Omental fat pad (tissue), 4 donors: ENCODE data around the gene KLF9. TPM values are rescaled to one million over a fixed set of nuclear protein-coding genes. Genes with fewer than 3 reads are reported as not detected.
"Not testable (repeated sequence)": the region's sequence is repeated elsewhere in the genome, so short reads cannot be mapped to it uniquely, and the experiment has no call there.

ENCODE experiments used
- ATAC-seq: fragments of 150-250 bp; one replicate; pipeline ENCODE4 v1.9.1; 2016; ENCODE audit warnings: mild to moderate bottlenecking, moderate library complexity; ENCODE audit not compliant: low FRiP score
- DNase-seq: peaks from one replicate; pipeline ENCODE4 v3.0.0-alpha.2; 2019; ENCODE audit warnings: low spot score
- total RNA-seq, 4 donors: library from RNA; depleted of rRNA; stranded (reverse); fragments of >200 nt; gene quantifications; one replicate each; pipeline ENCODE4 v1.1.0, GENCODE V29; 2016
- TF ChIP-seq, protein P1 (sequence below), 3 donors: fragments of 450-650 bp; IDR thresholded peaks; one replicate each; pipeline ENCODE4 v1.5.1; 2016 to 2017; ENCODE audit warnings: antibody characterized with exemption in 3 of 3, mild to moderate bottlenecking in 3 of 3, moderate library complexity in 2 of 3

The KLF9 gene
- total RNA-seq, 4 donors from 2014 or later = 63.4 to 237 (median 164) TPM

DNA sequence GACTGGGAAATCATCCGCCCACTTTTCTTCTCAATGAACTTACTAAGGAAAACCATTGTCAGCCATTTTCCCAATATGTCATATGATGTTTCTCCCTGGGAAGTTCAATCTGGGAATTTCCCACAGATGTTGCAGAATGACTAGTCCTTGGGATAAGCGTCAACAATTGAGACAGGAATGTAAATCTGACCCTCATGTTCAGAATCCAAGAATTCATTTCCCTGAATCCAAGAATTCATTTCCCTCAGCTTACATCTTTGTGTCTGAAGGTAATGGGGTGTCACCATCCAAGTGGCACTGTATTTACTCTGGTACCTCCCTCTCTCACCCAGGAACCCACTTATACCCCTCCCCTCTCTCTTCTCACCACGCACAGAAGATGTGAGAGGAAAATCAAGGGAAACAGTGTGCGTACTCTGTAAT is 7.4 kb downstream of the KLF9 start:
- TF ChIP-seq, protein P1, sequence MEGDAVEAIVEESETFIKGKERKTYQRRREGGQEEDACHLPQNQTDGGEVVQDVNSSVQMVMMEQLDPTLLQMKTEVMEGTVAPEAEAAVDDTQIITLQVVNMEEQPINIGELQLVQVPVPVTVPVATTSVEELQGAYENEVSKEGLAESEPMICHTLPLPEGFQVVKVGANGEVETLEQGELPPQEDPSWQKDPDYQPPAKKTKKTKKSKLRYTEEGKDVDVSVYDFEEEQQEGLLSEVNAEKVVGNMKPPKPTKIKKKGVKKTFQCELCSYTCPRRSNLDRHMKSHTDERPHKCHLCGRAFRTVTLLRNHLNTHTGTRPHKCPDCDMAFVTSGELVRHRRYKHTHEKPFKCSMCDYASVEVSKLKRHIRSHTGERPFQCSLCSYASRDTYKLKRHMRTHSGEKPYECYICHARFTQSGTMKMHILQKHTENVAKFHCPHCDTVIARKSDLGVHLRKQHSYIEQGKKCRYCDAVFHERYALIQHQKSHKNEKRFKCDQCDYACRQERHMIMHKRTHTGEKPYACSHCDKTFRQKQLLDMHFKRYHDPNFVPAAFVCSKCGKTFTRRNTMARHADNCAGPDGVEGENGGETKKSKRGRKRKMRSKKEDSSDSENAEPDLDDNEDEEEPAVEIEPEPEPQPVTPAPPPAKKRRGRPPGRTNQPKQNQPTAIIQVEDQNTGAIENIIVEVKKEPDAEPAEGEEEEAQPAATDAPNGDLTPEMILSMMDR (IDR thresholded peaks at IDR 0.05) = no peak
- ATAC-seq (peak; percentile 9), DNase-seq (no peak)

DNA sequence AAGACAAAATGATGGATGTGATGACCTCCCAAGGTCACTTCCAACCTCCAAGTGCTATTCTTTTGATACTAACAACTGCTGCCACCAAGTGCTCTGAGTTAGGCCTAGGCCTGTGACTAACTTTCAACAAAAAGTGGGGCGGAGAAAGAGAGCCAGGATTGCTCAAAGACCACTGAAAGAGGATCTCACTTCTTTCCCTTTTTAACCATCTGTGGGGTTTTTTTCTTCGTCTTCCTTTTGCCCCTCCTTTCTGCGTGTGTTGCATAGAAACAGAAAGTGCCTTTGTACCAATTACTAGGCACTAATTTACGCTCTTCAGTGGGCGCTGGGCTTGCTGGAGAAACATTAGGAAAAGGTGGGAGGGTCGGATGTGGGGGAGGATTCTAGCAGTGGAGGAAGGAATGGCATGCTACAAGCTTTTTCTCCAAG is 8.0 kb downstream of the KLF9 start:
- TF ChIP-seq, protein P1 (IDR thresholded peaks at IDR 0.05) = no peak
- DNase-seq (no peak), ATAC-seq (peak; percentile 19)

DNA sequence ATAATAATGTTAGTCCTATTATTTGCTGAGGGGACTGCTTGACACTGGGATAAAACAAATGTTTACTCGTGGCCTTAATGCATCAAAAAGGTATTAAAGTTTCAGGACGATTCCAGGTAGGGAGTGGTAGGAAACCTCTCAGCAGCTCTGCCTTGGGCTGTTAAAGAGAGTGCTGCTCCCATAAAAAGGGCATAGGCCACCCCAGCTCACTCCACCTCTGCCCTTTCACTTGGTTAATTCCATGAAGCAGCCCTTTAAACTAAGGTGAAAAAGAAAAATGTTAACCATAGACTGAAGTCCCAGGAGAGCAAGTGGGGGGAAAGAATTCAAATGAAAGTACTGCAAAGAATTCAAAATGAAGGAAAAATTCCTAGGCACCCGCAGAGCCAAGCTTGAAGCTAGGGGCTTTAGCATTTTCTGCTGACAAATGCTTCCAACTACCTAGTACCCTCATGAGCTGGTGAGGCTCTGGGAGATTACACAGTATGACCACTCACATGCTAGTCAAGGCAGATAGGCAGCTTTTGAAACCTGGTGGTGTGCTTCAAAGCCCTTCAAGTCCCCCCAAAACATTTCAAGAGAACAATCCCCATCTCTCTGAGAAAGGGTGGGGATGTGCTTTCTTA is 8.5 kb downstream of the KLF9 start:
- DNase-seq (no peak), ATAC-seq (peak; percentile 7)

DNA sequence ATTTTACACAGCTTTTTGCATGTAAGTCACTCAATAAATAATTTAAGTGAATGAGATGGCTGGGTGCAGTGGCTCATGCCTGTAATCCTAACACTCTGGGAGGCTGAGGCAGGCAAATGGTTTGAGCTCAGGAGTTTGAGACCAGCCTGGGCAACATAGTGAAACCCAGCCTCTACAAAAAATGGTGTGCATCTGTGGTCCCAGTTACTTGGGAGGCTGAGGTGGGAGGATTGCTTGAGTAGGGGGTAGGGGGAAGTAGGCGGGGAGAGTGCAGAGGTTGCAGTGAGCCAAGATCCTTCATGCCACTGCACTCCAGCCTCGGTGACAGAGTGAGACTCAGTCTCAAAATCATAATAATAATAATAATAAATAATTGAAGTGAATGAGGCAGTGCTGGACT is 10.2 kb downstream of the KLF9 start:
- TF ChIP-seq, protein P1 (IDR thresholded peaks at IDR 0.05) = no peak
- no peak for ATAC-seq
- DNase-seq = no peak

More for the DNA sequence above, 8.5 kb downstream of the KLF9 start:
- TF ChIP-seq, protein P1 (IDR thresholded peaks at IDR 0.05) = no peak

DNA sequence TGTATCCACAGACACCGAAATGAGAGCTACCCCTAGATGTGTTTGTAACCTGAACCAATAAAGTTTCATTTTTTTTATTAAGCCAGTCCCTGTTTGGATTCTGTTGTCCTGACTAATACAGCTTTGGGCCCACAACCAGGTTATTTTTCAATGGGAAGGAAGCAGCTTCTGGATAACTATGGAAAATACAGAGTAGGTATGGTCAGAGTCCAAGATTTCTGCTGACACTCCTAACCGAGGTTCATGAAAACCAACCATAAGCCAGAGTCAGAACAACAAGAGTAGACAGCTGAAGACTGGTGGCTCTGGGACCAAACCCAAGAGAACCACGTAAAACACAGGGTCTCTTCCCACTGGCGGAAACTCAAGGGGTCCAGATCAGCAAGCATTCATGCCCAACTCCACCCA is 10.8 kb downstream of the KLF9 start:
- DNase-seq (no peak), ATAC-seq (no peak)
- TF ChIP-seq, protein P1 (IDR thresholded peaks at IDR 0.05) = no peak

DNA sequence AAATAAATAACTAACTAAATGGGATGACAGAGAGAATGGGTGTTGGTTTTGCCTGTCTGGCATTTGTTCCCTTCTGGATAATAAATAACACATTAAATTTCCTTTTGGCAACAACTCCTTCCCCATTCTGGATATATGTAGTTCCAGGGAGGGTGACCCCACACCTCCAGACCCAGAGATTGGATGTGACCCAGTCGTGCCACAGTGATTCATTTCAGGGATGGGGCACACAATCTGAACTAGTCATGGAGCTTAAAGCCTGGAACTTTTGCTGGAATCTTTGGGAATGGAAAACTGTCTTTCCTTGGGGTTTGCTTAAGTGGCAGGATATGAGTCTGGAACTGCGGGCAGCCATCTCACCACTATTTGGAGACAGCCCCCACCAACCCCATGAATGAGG is 11.3 kb downstream of the KLF9 start:
- TF ChIP-seq, protein P1 (IDR thresholded peaks at IDR 0.05) = no peak
- DNase-seq (no peak), ATAC-seq (no peak)

DNA sequence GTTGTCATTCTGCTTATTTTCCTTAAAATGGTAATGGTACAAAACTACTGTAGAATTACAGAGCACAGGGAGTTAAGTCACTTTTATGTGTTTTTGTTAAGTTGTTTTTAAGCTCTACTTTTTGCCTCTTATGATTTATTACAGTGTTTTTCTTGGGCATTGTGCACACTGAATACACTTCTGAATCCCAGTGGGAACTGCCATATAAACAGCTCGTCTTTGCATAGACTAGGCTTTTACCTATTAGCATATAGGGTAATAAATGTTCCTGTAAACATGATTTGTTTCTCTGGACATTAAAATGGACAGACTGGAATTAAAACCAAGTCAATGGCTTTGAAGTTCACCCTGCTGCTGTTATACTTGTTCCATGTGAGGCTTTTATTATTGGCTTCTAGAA is 12.2 kb downstream of the KLF9 start:
- no peak for DNase-seq
- ATAC-seq = no peak
- TF ChIP-seq, protein P1 (IDR thresholded peaks at IDR 0.05) = no peak

DNA sequence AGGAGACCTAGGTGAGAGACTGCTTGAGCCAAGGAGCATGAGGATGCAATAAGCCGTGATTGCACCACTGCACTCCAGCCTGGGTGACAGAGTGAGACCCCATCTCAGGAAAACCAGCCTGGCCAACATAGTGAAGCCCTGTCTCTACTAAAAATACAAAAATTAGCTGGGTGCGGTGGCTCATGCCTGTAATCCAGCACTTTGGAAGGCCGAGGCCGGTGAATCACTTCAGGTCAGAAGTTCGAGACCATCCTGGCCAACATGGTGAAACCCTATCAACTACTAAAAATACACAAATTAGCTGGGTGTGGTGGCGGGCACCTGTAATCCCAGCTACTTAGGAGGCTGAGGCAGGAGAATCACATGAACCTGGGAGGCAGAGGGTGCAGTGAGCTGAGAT is 13.2 kb downstream of the KLF9 start:
- not testable (repeated sequence) for DNase-seq, ATAC-seq
